Activated naive CD4-positive, alpha-beta T cell (primary cell): ENCODE results near the gene F11R.
A peak's percentile ranks its signal among the peaks of the same experiment; 100 is the strongest.
"Not testable (repeated sequence)": the region's sequence is repeated elsewhere in the genome, so short reads cannot be mapped to it uniquely, and the experiment has no call there.

Source experiments
- DNase-seq, 4 experiments: peaks; one replicate each; lab custom pipeline; 2025; lab: John Stamatoyannopoulos, UW

The F11R gene

GRCh38 chr1:161020509-161021164, at the start of gene F11R:
Gene F11R (minus strand): TSS chr1:161021152. CDS start chr1:161021073, 79 bp downstream.
- peak in 1 of 4 experiments; percentile 43 for DNase-seq

- peak; percentile 31 to 73 (median 58) for DNase-seq
Observed at GRCh38 chr1:161069731-161070270, 48.8 kb upstream of the F11R start, which contains the start of gene ARHGAP30. Gene ARHGAP30 (minus strand): TSS chr1:161069891. CDS start chr1:161069624, 267 bp downstream.

GRCh38 chr1:161069241-161069640, 48.3 kb upstream of the F11R start:
- DNase-seq = no peak

GRCh38 chr1:161068306-161069234, 47.6 kb upstream of the F11R start:
- DNase-seq = peak in 3 of 4 experiments; percentile 17 to 58 (median 47)

- no peak for DNase-seq
Observed at GRCh38 chr1:161066694-161067093, 45.7 kb upstream of the F11R start.

GRCh38 chr1:161065681-161066080, 44.7 kb upstream of the F11R start:
- not testable (repeated sequence) for DNase-seq

GRCh38 chr1:161063936-161064335, 43.0 kb upstream of the F11R start:
- DNase-seq = not testable (repeated sequence)

- DNase-seq = no peak
Observed at GRCh38 chr1:161061419-161061818, 40.5 kb upstream of the F11R start.

- DNase-seq = no peak
Observed at GRCh38 chr1:161059293-161059692, 38.3 kb upstream of the F11R start.

- no peak for DNase-seq
Observed at GRCh38 chr1:161054805-161055204, 33.9 kb upstream of the F11R start.

GRCh38 chr1:161054232-161054631, 33.3 kb upstream of the F11R start:
- DNase-seq = no peak

- DNase-seq = no peak
Observed at GRCh38 chr1:161052899-161053298, 31.9 kb upstream of the F11R start.

GRCh38 chr1:161051219-161051618, 30.3 kb upstream of the F11R start:
- no peak for DNase-seq

GRCh38 chr1:161048949-161049722, 28.2 kb upstream of the F11R start:
- DNase-seq = no peak

- DNase-seq = no peak
Observed at GRCh38 chr1:161047436-161048420, 26.8 kb upstream of the F11R start.

- DNase-seq = no peak
Observed at GRCh38 chr1:161046605-161047228, 25.8 kb upstream of the F11R start.

GRCh38 chr1:161045736-161046604, 25.0 kb upstream of the F11R start, which contains the start of gene USF1:
Gene USF1 (minus strand): TSS chr1:161045977. CDS start chr1:161043275, 2,702 bp downstream.
- DNase-seq = peak; percentile 54 to 88 (median 72)

GRCh38 chr1:161044908-161045735, 24.2 kb upstream of the F11R start:
- DNase-seq = peak in 3 of 4 experiments; percentile 9 to 41 (median 28)
